GM12878 (cell line): ENCODE data around the gene AGAP1.

ENCODE experiments used
- BHLHE40 ChIP-seq, 2 experiments: fragments of 450-650 bp in 1 of 2; IDR thresholded peaks; 2 replicates each; pipeline ENCODE4 v1.6.1; 2011 to 2017; ENCODE audit warnings: low read depth in 2 of 2, borderline replicate concordance in 1 of 2, improper control_type of control experiment in 1 of 2, low read length in 1 of 2, mild to moderate bottlenecking in 1 of 2
- CTCF ChIP-seq, 3 experiments: IDR thresholded peaks in 2 of 3; conservative IDR thresholded peaks in 1 of 3; 2 replicates each; pipeline ENCODE4 v1.5.1; 2011; ENCODE audit warnings: low read depth in 3 of 3, low read length in 3 of 3, mild to moderate bottlenecking in 3 of 3, control low read depth in 2 of 3, moderate library complexity in 2 of 3, inconsistent platforms in 1 of 3, mixed read lengths in 1 of 3; ENCODE audit not compliant: control insufficient read depth in 2 of 3, insufficient read depth in 1 of 3; ENCODE audit errors: extremely low read depth in 1 of 3
- ELK1 ChIP-seq: IDR thresholded peaks from 2 replicates; pipeline ENCODE4 v1.6.1; 2012; ENCODE audit warnings: low read depth, low read length, improper control_type of control experiment
- KAT2A ChIP-seq: conservative IDR thresholded peaks from 2 replicates; pipeline ENCODE4 v1.6.1; 2011; ENCODE audit warnings: low read depth, low read length; ENCODE audit not compliant: control insufficient read depth
- RBBP5 ChIP-seq: fragments of 200-600 bp; sonication (generic); conservative IDR thresholded peaks from 2 replicates; pipeline ENCODE4 v1.6.1; 2016
- REST ChIP-seq: IDR thresholded peaks from 2 replicates; pipeline ENCODE4 v1.6.1; 2012; ENCODE audit warnings: mild to moderate bottlenecking, low read depth, low read length
- SIN3A ChIP-seq: IDR thresholded peaks from 2 replicates; pipeline ENCODE4 v1.6.1; 2012; ENCODE audit warnings: low read depth, low read length, improper control_type of control experiment
- SUZ12 ChIP-seq: fragments of 200-600 bp; sonication (generic); IDR thresholded peaks from one replicate; pipeline ENCODE4 v1.6.1; 2018; ENCODE audit warnings: antibody characterized with exemption, mild to moderate bottlenecking; ENCODE audit not compliant: unreplicated experiment
- TF ChIP-seq, protein P1 (sequence below): IDR thresholded peaks from 2 replicates; pipeline ENCODE4 v1.6.1; 2012; ENCODE audit warnings: low read depth, low read length, improper control_type of control experiment

GRCh38 chr2:235740821-235741220 is 247.0 kb downstream of the AGAP1 start:
- TF ChIP-seq KAT2A: no peak
- TF ChIP-seq BHLHE40 (IDR thresholded peaks at IDR 0.05; ENCODE audit: borderline replicate concordance in 1 of 2, low read depth in 2 of 2, low read length in 1 of 2): no peak
- TF ChIP-seq SIN3A: no peak
- TF ChIP-seq RBBP5: no peak
- no peak for TF ChIP-seq SUZ12
- no peak for TF ChIP-seq ELK1
- TF ChIP-seq, protein P1, sequence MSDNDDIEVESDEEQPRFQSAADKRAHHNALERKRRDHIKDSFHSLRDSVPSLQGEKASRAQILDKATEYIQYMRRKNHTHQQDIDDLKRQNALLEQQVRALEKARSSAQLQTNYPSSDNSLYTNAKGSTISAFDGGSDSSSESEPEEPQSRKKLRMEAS: no peak
- no peak for TF ChIP-seq CTCF (IDR thresholded peaks at IDR 0.05 in 2 of 3, conservative IDR thresholded peaks at IDR 0.05 in 1 of 3; ENCODE audit: control insufficient read depth in 2 of 3, extremely low read depth in 1 of 3, insufficient read depth in 1 of 3, low read depth in 3 of 3, low read length in 3 of 3)
- no peak for TF ChIP-seq REST
